Esophagus squamous epithelium (tissue), 4 donors: ENCODE data around the gene NPPB.

ENCODE experiments used
- CTCF ChIP-seq, 6 experiments: fragments of 450-650 bp in 4 of 6; fragments of 200-600 bp in 2 of 6; sonication (generic) in 2 of 6; IDR thresholded peaks; one replicate each; pipeline ENCODE4 v1.5.1; 2016 to 2019; ENCODE audit warnings: antibody characterized with exemption in 6 of 6, mild to moderate bottlenecking in 4 of 6, moderate library complexity in 4 of 6
- POLR2A ChIP-seq, 4 donors: fragments of 450-650 bp; IDR thresholded peaks; one replicate each; pipeline ENCODE4 v1.6.1; 2017; ENCODE audit warnings: antibody characterized with exemption in 4 of 4, mild to moderate bottlenecking in 4 of 4, moderate library complexity in 3 of 4

GRCh38 chr1:11828511-11828910 is 30.2 kb downstream of the NPPB start:
- TF ChIP-seq CTCF (IDR thresholded peaks at IDR 0.05) (no peak), POLR2A (IDR thresholded peaks at IDR 0.05) (no peak)
